ENCODE measurements around the gene TENM4.

- TF ChIP-seq CTCF (IDR thresholded peaks at IDR 0.05; ENCODE audit: borderline replicate concordance, extremely low read depth, low read length, poor library complexity, severe bottlenecking) (no peak), EZH2 (IDR thresholded peaks at IDR 0.05; ENCODE audit: borderline replicate concordance, low read depth, low read length, severe bottlenecking) (no peak)
Measured at GRCh38 chr11:79229047-79229446, 211.8 kb downstream of the TENM4 start.

Measured in DND-41 (cell line).